Measurements from ENCODE around the gene PCDHAC1.

Gene PCDHAC1

DNA sequence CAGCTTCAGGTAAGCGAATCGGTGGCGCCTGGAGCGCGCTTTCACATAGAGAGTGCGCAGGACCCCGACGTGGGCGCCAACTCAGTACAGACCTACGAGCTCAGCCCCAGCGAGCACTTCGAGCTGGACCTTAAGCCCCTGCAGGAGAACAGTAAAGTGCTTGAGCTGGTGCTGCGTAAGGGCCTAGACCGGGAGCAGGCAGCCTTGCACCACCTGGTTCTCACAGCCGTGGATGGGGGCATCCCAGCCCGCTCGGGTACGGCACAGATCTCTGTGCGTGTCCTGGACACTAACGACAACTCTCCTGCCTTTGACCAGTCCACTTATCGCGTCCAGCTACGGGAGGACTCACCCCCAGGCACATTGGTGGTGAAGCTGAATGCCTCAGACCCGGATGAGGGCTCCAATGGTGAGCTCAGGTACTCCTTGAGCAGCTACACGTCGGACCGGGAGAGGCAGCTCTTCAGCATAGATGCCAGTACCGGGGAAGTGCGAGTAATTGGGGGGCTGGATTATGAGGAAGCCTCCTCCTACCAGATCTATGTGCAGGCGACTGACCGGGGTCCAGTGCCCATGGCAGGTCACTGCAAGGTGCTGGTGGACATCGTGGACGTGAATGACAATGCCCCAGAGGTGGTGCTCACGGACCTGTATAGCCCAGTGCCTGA is 41.3 kb downstream of the PCDHAC1 start:
- no peak for DNase-seq

DNA sequence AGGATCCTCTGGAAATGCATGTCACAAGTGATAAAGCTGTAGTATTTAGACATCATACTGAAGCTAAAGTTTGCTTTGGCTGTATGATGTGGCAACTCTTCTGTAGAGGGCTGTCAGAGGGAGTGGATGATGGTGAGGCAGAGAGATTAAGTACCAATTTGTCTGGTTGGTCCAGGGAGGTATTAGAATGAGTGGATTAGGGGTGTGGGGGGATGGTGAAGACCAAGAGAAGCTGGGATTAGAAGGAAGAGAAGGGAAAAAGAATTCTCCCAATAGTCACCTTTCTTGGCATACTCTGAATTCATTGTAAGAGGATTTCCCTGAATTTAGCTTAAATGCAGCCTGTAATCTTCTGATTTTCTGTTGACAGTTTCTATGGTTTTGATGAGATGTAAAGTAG is 43.8 kb downstream of the PCDHAC1 start:
- DNase-seq = no peak

DNA sequence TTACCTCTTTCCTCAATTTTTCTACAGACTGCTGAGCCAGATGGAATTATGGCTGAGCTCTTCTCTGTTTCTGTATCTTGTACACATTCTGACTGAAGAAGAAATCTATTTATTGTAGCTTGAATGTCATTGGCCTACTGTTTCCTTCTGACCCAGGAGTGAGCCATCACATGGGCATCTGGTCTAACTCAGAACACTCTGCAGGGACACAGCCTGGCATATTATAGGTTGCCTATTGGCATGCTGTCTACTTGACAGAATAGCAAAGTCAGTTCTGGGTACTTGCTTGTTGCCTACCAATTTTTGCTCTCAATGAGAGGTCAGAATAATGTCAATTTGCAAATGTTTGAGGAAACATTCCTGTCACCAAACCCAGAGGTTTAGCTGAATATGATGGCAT is 47.5 kb downstream of the PCDHAC1 start:
- DNase-seq = no peak

DNA sequence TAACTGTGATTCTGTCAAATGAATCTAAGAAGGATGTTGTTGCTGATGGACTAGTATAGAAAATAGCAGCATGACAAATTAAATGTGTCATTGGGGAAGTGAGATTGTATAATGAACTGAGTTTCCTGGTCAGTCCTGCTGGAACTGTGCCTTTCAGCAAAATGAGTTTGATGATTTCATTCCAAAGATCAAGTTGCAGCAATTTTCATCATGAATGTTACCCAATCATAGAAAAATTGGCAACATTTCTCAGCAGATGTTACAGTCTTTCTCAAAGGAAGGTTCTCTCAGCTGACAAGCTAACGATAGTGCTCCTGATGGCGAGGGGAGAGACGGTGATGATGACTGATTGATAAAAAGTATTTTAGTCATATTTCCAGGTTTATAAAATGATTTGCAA is 50.9 kb downstream of the PCDHAC1 start:
- DNase-seq = no peak

DNA sequence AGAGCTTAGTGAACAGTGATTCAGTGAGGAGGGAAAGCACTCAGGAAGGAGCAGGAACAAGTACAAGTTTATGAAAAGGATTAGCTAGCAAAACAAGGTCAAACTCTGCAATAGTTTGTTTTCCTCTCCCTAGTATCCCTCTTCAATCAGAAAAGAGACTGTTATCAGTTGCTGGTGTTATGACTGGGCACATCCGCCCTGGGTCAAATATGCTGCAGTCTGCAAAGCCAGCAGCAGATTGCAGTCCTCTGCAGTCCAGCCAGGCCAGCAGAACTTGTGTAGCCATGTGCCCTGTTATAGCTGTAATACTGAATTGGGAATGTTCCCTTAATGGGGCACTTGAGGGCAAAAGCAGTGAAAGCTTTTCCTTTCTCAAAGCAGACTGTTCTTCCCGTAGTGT is 52.2 kb downstream of the PCDHAC1 start:
- DNase-seq = no peak

DNA sequence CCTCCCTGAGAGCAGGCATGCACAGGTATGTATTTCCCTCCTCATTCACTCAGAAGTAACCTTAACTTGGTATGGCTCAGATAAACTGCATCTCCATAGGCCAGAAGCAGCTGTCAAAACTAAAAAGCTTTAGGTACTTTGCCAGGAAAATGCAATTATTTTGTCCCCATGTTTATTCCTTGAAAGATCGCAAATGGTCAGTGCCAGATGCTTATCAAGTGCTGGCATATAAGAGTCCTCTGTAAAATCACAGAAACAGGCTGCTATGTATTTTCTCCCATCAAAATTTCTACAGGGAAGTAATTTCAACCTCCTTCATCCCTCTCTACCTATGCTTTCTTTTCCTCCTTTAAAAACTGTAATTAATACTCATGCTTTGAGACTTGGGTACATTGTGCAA is 52.9 kb downstream of the PCDHAC1 start:
- no peak for DNase-seq

Measured in DMS153 (cell line).